Measurements from ENCODE around the gene ETV1. TPM values are rescaled to one million over a fixed set of nuclear protein-coding genes. Genes with fewer than 3 reads are reported as not detected.
A peak's percentile ranks its signal among the peaks of the same experiment; 100 is the strongest.

Gene ETV1
- total RNA-seq, 1 donor from 2014 or later, result 4.2 TPM

- TF ChIP-seq POLR2A (IDR thresholded peaks at IDR 0.05), result no peak
- TF ChIP-seq POLR2AphosphoS5 (IDR thresholded peaks at IDR 0.05; ENCODE audit: insufficient read depth in 1 of 2, low read depth in 1 of 2), result no peak
- TF ChIP-seq, protein P1, sequence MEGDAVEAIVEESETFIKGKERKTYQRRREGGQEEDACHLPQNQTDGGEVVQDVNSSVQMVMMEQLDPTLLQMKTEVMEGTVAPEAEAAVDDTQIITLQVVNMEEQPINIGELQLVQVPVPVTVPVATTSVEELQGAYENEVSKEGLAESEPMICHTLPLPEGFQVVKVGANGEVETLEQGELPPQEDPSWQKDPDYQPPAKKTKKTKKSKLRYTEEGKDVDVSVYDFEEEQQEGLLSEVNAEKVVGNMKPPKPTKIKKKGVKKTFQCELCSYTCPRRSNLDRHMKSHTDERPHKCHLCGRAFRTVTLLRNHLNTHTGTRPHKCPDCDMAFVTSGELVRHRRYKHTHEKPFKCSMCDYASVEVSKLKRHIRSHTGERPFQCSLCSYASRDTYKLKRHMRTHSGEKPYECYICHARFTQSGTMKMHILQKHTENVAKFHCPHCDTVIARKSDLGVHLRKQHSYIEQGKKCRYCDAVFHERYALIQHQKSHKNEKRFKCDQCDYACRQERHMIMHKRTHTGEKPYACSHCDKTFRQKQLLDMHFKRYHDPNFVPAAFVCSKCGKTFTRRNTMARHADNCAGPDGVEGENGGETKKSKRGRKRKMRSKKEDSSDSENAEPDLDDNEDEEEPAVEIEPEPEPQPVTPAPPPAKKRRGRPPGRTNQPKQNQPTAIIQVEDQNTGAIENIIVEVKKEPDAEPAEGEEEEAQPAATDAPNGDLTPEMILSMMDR (IDR thresholded peaks at IDR 0.05), result no peak
- H3K36me3 ChIP-seq, result no peaks in the 10 kb centered on the region
- H3K4me3 ChIP-seq, result peak overlapping the region; percentile 60 to 75
- H3K4me1 ChIP-seq, result peaks cover 5% of the 10 kb centered on the region
- peak overlapping the region; percentile 76 for H3K27ac ChIP-seq
- H3K9me3 ChIP-seq, result no peaks in the 10 kb centered on the region
- no peaks in the 10 kb centered on the region for H3K27me3 ChIP-seq
- intact Hi-C loops (cut with DNase I), result no loop called here
- DNase-seq (ENCODE audit: extremely low spot score in 2 of 2), result no peak
Observed at GRCh38 chr7:13991791-13992595, 2.5 kb upstream of the ETV1 start.

DNA sequence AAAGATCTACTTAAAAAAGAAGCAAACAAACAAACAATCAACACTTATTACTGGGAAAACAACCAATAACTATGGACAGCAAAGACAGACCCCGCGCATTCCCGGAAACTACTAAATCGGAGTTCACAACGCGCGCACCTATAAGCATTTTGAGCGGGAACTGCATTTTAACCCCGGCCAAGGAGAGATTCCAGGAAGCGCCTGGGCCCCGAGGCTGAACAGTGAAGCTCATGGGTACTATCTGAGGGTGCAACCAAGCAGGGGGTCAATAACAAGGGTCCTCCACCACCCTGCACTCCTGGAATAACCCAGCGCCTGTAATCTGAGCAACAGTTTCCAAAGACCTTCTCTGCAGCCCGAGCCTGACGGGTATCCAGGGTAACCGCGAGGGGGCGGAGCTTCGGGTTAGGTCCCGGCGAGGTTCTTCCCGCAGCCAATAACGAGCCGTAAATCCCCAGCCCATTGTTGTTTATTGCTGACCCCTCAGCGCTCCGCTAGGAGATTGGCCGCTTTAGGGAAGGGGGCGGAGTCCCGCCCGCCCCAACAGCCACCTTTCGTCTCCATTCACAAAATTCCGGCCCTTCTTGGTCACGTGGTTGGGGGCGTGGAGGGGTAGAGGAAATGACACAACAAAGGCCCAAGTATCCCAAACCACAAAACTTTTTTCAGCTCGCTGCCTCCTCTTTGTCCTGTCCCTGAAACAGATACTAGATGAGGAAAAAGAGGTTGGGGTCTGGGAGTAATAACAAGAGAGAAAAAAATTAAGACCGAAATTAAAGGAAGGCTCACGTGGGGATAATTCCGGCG is 1.7 kb upstream of the ETV1 start:
- intact Hi-C loops (cut with DNase I), result no loop called here
- Histone ChIP-seq H3K27ac (peak overlapping the region; percentile 76), H3K4me3 (peak overlapping the region; percentile 60 to 75)

DNA sequence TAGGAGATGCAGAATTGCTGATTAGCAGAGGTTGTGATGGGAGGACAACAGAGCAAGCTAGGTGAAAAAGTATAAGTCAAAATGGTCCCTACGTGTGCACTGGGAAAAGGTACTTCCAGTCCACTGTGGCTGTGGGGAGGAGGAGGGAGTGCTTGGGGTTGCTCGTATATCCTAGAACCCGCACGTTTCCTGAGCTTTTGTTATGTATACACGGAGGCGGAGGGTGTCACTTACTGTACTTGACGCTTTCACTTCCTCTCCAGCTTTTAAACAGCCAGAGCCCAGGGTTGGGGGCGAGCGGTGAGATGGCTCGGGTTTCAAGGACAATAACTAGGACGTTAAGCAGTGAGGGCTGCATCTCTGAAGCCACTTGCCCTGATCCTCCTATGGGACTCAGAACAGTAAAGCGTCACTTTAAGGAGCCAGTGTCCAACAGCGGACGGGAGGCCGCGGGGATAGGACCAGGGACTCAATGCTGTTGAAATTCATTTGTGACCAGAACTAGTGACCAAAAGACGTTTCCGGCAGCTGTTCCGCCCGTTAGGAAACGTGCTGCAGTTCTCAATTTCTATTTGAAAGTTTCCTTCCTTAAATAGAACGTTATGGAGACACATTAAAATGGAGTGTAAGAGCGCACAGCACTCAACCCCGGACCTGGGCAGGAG is 985 bp upstream of the ETV1 start:
- peaks cover 5% of the 10 kb centered on the region for H3K4me1 ChIP-seq
- TF ChIP-seq POLR2A (IDR thresholded peaks at IDR 0.05) (no peak), POLR2AphosphoS5 (IDR thresholded peaks at IDR 0.05; ENCODE audit: insufficient read depth in 1 of 2, low read depth in 1 of 2) (no peak)
- TF ChIP-seq, protein P1 (IDR thresholded peaks at IDR 0.05), result no peak
- no peaks in the 10 kb centered on the region for H3K9me3 ChIP-seq
- intact Hi-C loops (cut with DNase I), result no loop called here
- peak overlapping the region; percentile 60 to 75 for H3K4me3 ChIP-seq
- no peaks in the 10 kb centered on the region for H3K27me3 ChIP-seq
- peak overlapping the region; percentile 76 for H3K27ac ChIP-seq
- no peak for DNase-seq (ENCODE audit: extremely low spot score in 2 of 2)
- H3K36me3 ChIP-seq, result no peaks in the 10 kb centered on the region

More for the DNA sequence above, 1.7 kb upstream of the ETV1 start:
- H3K4me1 ChIP-seq, result peaks cover 5% of the 10 kb centered on the region
- TF ChIP-seq POLR2A (IDR thresholded peaks at IDR 0.05), result no peak
- TF ChIP-seq, protein P1 (IDR thresholded peaks at IDR 0.05), result peak in 1 of 3 experiments; percentile 20
- peak; percentile 79 to 89 for TF ChIP-seq POLR2AphosphoS5 (IDR thresholded peaks at IDR 0.05; ENCODE audit: insufficient read depth in 1 of 2, low read depth in 1 of 2)
- no peaks in the 10 kb centered on the region for H3K27me3 ChIP-seq
- no peaks in the 10 kb centered on the region for H3K36me3 ChIP-seq
- DNase-seq (ENCODE audit: extremely low spot score in 2 of 2), result peak in 1 of 2 donors; percentile 99
- H3K9me3 ChIP-seq, result no peaks in the 10 kb centered on the region

DNA sequence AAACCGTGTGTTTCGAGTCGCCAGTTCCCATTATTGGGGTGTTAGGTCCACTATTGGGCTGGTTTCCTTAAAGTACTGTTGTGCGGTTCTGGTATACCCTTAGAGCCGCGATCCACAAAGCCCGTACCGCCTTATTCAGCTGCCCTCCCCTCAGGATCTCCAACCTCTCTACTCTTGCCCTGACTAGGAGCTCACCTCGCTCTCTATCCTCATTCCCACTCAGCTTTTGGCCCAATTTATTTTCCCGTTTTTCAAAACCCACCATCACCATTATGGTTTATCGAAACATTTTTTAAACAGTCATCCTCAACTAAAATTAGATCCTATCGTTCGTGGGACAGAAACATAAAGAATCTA is 461 bp upstream of the ETV1 start:
- no peak for DNase-seq (ENCODE audit: extremely low spot score in 2 of 2)
- Histone ChIP-seq H3K9me3 (no peaks in the 10 kb centered on the region), H3K4me3 (peak overlapping the region; percentile 60 to 75), H3K36me3 (no peaks in the 10 kb centered on the region), H3K4me1 (peaks cover 5% of the 10 kb centered on the region), H3K27me3 (no peaks in the 10 kb centered on the region), H3K27ac (peak overlapping the region; percentile 76)
- intact Hi-C loops (cut with DNase I), result no loop called here
- TF ChIP-seq, protein P1 (IDR thresholded peaks at IDR 0.05), result no peak
- TF ChIP-seq POLR2A (IDR thresholded peaks at IDR 0.05) (no peak), POLR2AphosphoS5 (IDR thresholded peaks at IDR 0.05; ENCODE audit: insufficient read depth in 1 of 2, low read depth in 1 of 2) (no peak)
